ENCODE results near the gene ADCY5.

Gene ADCY5

DNA sequence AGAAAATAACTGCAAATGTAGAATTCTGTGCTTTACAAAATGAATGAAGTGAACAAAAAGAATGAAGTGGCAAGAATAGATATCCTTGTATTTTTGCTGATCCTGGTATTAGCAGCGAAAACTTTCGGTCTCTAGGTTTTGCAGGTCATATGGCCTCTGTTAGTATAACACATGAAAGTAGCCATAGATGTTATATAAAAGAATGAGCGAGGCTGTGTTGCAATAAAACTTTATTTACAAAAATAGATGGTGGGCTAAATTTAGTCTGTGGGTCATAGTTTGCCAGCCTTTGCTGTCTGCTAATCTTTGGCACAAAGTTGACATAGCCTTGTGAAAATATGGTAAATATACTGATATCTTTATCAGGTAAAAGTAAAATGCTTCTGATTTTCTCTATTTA lies 212.0 kb downstream of the ADCY5 start:
- no peak overlapping the region for H3K4me3 ChIP-seq (ENCODE audit: low read depth in 1 of 2, low read length in 2 of 2)
- H4K20me1 ChIP-seq (ENCODE audit: insufficient read depth, low read length), result no peaks in the 10 kb centered on the region
- TF ChIP-seq CTCF (IDR thresholded peaks at IDR 0.05; ENCODE audit: borderline replicate concordance, extremely low read depth, low read length, poor library complexity, severe bottlenecking), result no peak
- no peak for TF ChIP-seq EZH2 (IDR thresholded peaks at IDR 0.05; ENCODE audit: borderline replicate concordance, low read depth, low read length, severe bottlenecking)
- no peaks in the 10 kb centered on the region for H3K4me1 ChIP-seq (ENCODE audit: insufficient read depth, low read length)
- no peak overlapping the region for H2AFZ ChIP-seq (ENCODE audit: low read depth, low read length)
- H3K4me2 ChIP-seq (ENCODE audit: insufficient read depth, low read length), result no peak overlapping the region
- H3K9me3 ChIP-seq (ENCODE audit: insufficient read depth, low read length, severe bottlenecking), result no peaks in the 10 kb centered on the region
- H3K9ac ChIP-seq (ENCODE audit: low read depth, low read length), result no peak overlapping the region
- H3K27me3 ChIP-seq (ENCODE audit: insufficient read depth, low read length, poor library complexity), result no peaks in the 10 kb centered on the region
- H3K36me3 ChIP-seq (ENCODE audit: insufficient read depth, low read length), result peaks cover 18% of the 10 kb centered on the region; the same call in 1 of the 2 replicates
- H3K27ac ChIP-seq (ENCODE audit: low read length), result no peak overlapping the region
- DNase-seq (no peak), ATAC-seq (ENCODE audit: insufficient read depth, low read depth) (no peak)
- no peaks in the 10 kb centered on the region; the same call in 1 of the 2 replicates for H3K79me2 ChIP-seq (ENCODE audit: insufficient read depth, low read length)
